ENCODE data around the gene NAV2.

Gene NAV2

GRCh38 chr11:20042811-20043341 lies 330.2 kb downstream of the NAV2 start:
- TF ChIP-seq ZFP30 (CRISPR knock-in tag; IDR thresholded peaks at IDR 0.05): no peak
- TF ChIP-seq BACH2 (CRISPR knock-in tag; IDR thresholded peaks at IDR 0.05; ENCODE audit: borderline replicate concordance): no peak
- no peak for TF ChIP-seq PATZ1 (CRISPR knock-in tag; IDR thresholded peaks at IDR 0.05; ENCODE audit: borderline replicate concordance)
- no peak for TF ChIP-seq RARB (CRISPR knock-in tag; IDR thresholded peaks at IDR 0.05)
- no peak for TF ChIP-seq ESRRG (CRISPR knock-in tag; IDR thresholded peaks at IDR 0.05)
- TF ChIP-seq ZNF70 (CRISPR knock-in tag; IDR thresholded peaks at IDR 0.05): no peak
- TF ChIP-seq ZNF565 (CRISPR knock-in tag; conservative IDR thresholded peaks at IDR 0.05; ENCODE audit: low read depth): no peak
- TF ChIP-seq, protein P1, sequence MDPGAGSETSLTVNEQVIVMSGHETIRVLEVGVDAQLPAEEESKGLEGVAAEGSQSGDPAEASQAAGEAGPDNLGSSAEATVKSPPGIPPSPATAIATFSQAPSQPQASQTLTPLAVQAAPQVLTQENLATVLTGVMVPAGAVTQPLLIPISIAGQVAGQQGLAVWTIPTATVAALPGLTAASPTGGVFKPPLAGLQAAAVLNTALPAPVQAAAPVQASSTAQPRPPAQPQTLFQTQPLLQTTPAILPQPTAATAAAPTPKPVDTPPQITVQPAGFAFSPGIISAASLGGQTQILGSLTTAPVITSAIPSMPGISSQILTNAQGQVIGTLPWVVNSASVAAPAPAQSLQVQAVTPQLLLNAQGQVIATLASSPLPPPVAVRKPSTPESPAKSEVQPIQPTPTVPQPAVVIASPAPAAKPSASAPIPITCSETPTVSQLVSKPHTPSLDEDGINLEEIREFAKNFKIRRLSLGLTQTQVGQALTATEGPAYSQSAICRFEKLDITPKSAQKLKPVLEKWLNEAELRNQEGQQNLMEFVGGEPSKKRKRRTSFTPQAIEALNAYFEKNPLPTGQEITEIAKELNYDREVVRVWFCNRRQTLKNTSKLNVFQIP (CRISPR knock-in tag; IDR thresholded peaks at IDR 0.05; ENCODE audit: borderline replicate concordance, low read depth): no peak
- no peak for TF ChIP-seq PPARA (CRISPR knock-in tag; IDR thresholded peaks at IDR 0.05; ENCODE audit: borderline replicate concordance)
- no peak for TF ChIP-seq CSDC2 (CRISPR knock-in tag; IDR thresholded peaks at IDR 0.05)
- TF ChIP-seq CREB5 (CRISPR knock-in tag; IDR thresholded peaks at IDR 0.05; ENCODE audit: low read depth): no peak
- TF ChIP-seq CSRNP3 (CRISPR knock-in tag; IDR thresholded peaks at IDR 0.05): no peak
- TF ChIP-seq TOX (CRISPR knock-in tag; IDR thresholded peaks at IDR 0.05; ENCODE audit: borderline replicate concordance): no peak
- no peak for TF ChIP-seq TCF4 (CRISPR knock-in tag; IDR thresholded peaks at IDR 0.05; ENCODE audit: borderline replicate concordance)
- no peak for TF ChIP-seq ZFP3 (CRISPR knock-in tag; IDR thresholded peaks at IDR 0.05)
- TF ChIP-seq ZNF8 (CRISPR knock-in tag; IDR thresholded peaks at IDR 0.05): no peak
- ATAC-seq: no peak

DNA sequence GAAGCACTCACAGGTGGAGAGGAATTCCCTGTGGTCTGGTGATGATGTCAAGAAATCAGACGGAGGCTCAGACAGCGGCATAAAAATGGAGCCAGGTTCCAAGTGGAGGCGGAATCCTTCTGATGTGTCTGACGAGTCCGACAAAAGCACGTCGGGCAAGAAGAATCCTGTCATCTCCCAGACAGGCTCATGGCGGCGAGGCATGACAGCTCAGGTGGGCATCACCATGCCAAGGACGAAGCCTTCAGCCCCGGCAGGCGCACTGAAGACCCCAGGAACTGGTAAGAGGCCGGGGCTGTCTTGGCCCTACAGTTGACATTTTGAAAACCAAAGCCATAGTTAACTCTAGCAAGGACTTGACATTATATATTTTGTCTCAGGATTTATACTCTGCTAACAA lies 331.4 kb downstream of the NAV2 start:
- ATAC-seq: no peak
- TF ChIP-seq RARB (CRISPR knock-in tag; IDR thresholded peaks at IDR 0.05) (no peak), TCF4 (CRISPR knock-in tag; IDR thresholded peaks at IDR 0.05; ENCODE audit: borderline replicate concordance) (no peak), TSHZ2 (CRISPR knock-in tag; IDR thresholded peaks at IDR 0.05) (no peak), BACH2 (CRISPR knock-in tag; IDR thresholded peaks at IDR 0.05; ENCODE audit: borderline replicate concordance) (no peak), ZNF70 (CRISPR knock-in tag; IDR thresholded peaks at IDR 0.05) (no peak), CREB5 (CRISPR knock-in tag; IDR thresholded peaks at IDR 0.05; ENCODE audit: low read depth) (no peak), CSRNP3 (CRISPR knock-in tag; IDR thresholded peaks at IDR 0.05) (no peak), GLIS3 (CRISPR knock-in tag; IDR thresholded peaks at IDR 0.05) (no peak), ZFP3 (CRISPR knock-in tag; IDR thresholded peaks at IDR 0.05) (no peak), OSR1 (CRISPR knock-in tag; IDR thresholded peaks at IDR 0.05) (no peak)
- TF ChIP-seq, protein P1 (CRISPR knock-in tag; IDR thresholded peaks at IDR 0.05; ENCODE audit: borderline replicate concordance, low read depth): no peak

All from SK-N-SH treated with all-trans-retinoic acid at 6 μM for 48 hours (cell line).